ENCODE data around the gene PABPN1. TPM values are rescaled to one million over a fixed set of nuclear protein-coding genes. Genes with fewer than 3 reads are reported as not detected.
A peak's percentile ranks its signal among the peaks of the same experiment; 100 is the strongest.

PABPN1 gene
- total RNA-seq, 3 donors from 2014 or later = 45.9 to 87.2 (median 74.1) TPM

DNA sequence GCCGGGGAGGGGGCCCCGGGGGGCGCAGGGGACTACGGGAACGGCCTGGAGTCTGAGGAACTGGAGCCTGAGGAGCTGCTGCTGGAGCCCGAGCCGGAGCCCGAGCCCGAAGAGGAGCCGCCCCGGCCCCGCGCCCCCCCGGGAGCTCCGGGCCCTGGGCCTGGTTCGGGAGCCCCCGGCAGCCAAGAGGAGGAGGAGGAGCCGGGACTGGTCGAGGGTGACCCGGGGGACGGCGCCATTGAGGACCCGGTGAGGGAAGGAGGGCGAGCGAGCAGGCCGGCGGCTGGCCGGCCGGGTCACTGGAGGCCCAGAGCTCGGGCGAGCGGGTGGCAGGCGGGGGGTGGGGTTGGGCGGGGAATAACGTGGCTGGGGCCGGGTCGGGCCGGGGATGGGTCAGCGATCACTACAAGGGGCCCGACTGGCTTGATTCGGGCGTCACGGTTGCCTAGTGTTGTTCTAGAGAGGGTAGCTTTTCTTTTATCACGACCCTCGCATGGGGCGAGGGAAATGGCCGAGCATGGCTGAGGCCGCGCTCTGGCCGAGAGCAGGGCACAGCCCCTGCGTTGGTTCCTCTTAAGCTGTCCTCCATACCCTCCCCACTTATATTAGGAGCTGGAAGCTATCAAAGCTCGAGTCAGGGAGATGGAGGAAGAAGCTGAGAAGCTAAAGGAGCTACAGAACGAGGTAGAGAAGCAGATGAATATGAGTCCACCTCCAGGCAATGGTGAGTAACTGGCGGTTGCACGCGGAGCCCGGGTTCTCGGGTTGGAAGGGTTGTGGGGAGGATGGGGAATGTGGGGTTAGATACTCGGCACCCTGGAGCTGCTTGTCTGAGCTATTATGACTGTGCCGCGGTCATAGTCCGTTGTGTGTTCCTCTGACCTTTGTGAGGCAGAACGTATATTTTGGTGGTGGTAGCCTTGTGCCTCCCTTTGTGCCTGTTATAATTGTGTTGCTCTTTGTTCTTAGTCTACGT lies 603 bp downstream of the PABPN1 start:
- intact Hi-C loops (cut with DNase I; ENCODE audit: low total_unique reads) = loop anchor here (5.0 to 10.0 kb wide), 2 partner anchors 153 to 335 kb away; no protein-coding TSS in a partner anchor
- TF ChIP-seq POLR2A (IDR thresholded peaks at IDR 0.05) (no peak), POLR2AphosphoS5 (IDR thresholded peaks at IDR 0.05) (no peak)
- TF ChIP-seq, protein P1, sequence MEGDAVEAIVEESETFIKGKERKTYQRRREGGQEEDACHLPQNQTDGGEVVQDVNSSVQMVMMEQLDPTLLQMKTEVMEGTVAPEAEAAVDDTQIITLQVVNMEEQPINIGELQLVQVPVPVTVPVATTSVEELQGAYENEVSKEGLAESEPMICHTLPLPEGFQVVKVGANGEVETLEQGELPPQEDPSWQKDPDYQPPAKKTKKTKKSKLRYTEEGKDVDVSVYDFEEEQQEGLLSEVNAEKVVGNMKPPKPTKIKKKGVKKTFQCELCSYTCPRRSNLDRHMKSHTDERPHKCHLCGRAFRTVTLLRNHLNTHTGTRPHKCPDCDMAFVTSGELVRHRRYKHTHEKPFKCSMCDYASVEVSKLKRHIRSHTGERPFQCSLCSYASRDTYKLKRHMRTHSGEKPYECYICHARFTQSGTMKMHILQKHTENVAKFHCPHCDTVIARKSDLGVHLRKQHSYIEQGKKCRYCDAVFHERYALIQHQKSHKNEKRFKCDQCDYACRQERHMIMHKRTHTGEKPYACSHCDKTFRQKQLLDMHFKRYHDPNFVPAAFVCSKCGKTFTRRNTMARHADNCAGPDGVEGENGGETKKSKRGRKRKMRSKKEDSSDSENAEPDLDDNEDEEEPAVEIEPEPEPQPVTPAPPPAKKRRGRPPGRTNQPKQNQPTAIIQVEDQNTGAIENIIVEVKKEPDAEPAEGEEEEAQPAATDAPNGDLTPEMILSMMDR (IDR thresholded peaks at IDR 0.05) = no peak
- Histone ChIP-seq H3K27ac (peak overlapping the region; percentile 94 to 97), H3K36me3 (no peaks in the 10 kb centered on the region), H3K27me3 (no peaks in the 10 kb centered on the region), H3K4me3 (peak overlapping the region; percentile 76 to 97 (median 92)), H3K4me1 (peaks cover 0 to 4% of the 10 kb centered on the region in 2 donors), H3K9me3 (no peaks in the 10 kb centered on the region)
- no peak for DNase-seq (ENCODE audit: low spot score in 2 of 2)

DNA sequence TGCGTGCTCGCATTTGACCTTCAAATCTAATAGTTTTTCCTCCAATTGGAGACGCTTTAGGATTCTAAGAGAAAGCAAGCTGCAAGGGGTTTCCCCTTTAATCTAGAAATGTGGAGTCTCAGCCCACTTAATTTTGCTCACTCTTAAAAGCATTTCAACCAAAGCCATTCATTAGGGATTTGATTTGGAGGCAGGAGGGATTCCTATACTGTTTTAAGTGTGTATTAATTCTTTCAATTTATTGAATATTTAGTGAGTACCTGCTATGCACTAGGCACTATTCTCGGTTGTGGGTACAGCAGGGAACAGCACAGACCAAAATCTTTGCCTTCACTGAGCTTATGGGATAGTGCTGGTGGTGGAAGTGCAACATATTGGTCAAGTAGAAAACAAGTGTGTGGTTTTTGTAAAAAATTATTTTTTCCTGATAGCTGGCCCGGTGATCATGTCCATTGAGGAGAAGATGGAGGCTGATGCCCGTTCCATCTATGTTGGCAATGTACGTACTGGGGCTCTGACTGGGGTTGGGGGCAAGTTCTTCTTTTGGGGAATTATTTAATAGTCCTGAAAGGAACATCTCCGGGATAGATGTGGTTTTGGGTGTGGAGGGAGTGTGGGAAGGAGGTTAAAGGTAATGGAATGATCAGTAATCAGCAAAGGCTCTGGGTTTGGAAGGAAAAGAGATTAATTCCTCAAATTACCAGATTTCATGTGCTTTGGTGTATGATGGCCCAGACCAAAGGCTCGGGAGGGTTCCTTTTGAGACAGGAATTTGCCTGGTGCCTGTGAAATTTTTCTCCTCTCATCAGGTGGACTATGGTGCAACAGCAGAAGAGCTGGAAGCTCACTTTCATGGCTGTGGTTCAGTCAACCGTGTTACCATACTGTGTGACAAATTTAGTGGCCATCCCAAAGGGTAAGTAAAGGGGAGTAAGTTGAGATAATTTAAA lies 1.6 kb downstream of the PABPN1 start:
- TF ChIP-seq, protein P1 (IDR thresholded peaks at IDR 0.05) = no peak
- TF ChIP-seq POLR2AphosphoS5 (IDR thresholded peaks at IDR 0.05) (no peak), POLR2A (IDR thresholded peaks at IDR 0.05) (no peak)
- intact Hi-C loops (cut with DNase I; ENCODE audit: low total_unique reads) = loop anchor here (5.0 to 10.0 kb wide), 2 partner anchors 152 to 336 kb away; no protein-coding TSS in a partner anchor

DNA sequence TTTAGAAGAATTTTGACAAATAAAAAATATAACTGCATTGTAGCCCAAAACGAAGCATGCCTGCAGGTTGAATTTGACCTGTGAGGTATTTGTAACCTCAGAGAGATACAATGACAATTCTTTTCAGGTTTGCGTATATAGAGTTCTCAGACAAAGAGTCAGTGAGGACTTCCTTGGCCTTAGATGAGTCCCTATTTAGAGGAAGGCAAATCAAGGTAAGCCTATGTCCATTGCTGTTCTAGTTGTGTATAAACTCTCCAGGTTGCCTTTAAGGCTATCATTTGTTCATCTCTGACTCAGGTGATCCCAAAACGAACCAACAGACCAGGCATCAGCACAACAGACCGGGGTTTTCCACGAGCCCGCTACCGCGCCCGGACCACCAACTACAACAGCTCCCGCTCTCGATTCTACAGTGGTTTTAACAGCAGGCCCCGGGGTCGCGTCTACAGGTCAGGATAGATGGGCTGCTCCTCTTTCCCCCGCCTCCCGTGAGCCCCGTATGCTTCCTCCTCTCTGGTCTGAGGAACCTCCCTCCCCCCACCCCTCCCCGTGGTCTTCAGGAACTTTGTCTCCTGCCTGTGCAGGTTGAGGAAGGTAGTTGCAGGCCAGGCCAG lies 2.7 kb downstream of the PABPN1 start:
- intact Hi-C loops (cut with DNase I; ENCODE audit: low total_unique reads) = loop anchor here (5.0 to 10.0 kb wide), 2 partner anchors 151 to 337 kb away; no protein-coding TSS in a partner anchor
- no peaks in the 10 kb centered on the region for H3K27me3 ChIP-seq
- H3K36me3 ChIP-seq = no peaks in the 10 kb centered on the region
- no peak overlapping the region for H3K4me3 ChIP-seq
- H3K9me3 ChIP-seq = no peaks in the 10 kb centered on the region
- DNase-seq (ENCODE audit: low spot score in 2 of 2) = no peak
- H3K4me1 ChIP-seq = peaks cover 0 to 4% of the 10 kb centered on the region in 2 donors
- H3K27ac ChIP-seq = no peak overlapping the region
- TF ChIP-seq POLR2A (IDR thresholded peaks at IDR 0.05) = no peak
- TF ChIP-seq POLR2AphosphoS5 (IDR thresholded peaks at IDR 0.05) = no peak
- TF ChIP-seq, protein P1 (IDR thresholded peaks at IDR 0.05) = no peak

More for the DNA sequence above, 1.6 kb downstream of the PABPN1 start:
- DNase-seq (ENCODE audit: low spot score in 2 of 2) = no peak
- Histone ChIP-seq H3K27me3 (no peaks in the 10 kb centered on the region), H3K4me1 (peaks cover 0 to 4% of the 10 kb centered on the region in 2 donors), H3K27ac (peak overlapping the region; percentile 94 to 97), H3K4me3 (peak overlapping the region; percentile 76 to 97 (median 92)), H3K36me3 (no peaks in the 10 kb centered on the region), H3K9me3 (no peaks in the 10 kb centered on the region)

DNA sequence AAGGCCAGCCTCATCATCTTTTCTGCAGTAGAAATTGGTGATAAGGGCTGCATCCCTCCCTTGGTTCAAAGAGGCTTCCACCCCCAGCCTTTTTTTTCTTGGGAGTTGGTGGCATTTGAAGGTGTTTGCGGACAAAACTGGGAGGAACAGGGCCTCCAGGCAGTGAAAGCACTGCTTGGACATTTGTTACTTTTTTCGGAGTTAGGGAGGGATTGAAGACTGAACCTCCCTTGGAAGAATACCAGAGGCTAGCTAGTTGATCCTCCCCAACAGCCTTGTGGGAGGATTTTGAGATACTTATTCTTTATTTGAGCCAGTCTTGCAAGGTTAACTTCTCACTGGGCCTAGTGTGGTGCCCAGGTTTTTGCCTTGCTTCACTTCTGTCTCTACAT lies 3.2 kb downstream of the PABPN1 start:
- Histone ChIP-seq H3K27ac (no peak overlapping the region), H3K4me3 (no peak overlapping the region), H3K36me3 (no peaks in the 10 kb centered on the region), H3K4me1 (peaks cover 0 to 4% of the 10 kb centered on the region in 2 donors), H3K9me3 (no peaks in the 10 kb centered on the region), H3K27me3 (no peaks in the 10 kb centered on the region)
- no peak for DNase-seq (ENCODE audit: low spot score in 2 of 2)
- intact Hi-C loops (cut with DNase I; ENCODE audit: low total_unique reads) = loop anchor here (5.0 to 10.0 kb wide), 2 partner anchors 150 to 337 kb away; no protein-coding TSS in a partner anchor
- TF ChIP-seq, protein P1 (IDR thresholded peaks at IDR 0.05) = no peak
- TF ChIP-seq POLR2A (IDR thresholded peaks at IDR 0.05) (no peak), POLR2AphosphoS5 (IDR thresholded peaks at IDR 0.05) (no peak)

Data from breast epithelium (tissue), 4 donors.